ENCODE data around the gene PPP1R14C. TPM values are rescaled to one million over a fixed set of nuclear protein-coding genes. Genes with fewer than 3 reads are reported as not detected.

Gene PPP1R14C
- total and polyA plus RNA-seq, 2 of the 13 experiments (the other 11 are each of a cell fraction or from before 2014, with no cell fraction given): not detected

GRCh38 chr6:150194195-150194594 is 51.4 kb downstream of the PPP1R14C start (continued):
- no peak for TF ChIP-seq PCBP2 (optimal IDR thresholded peaks at IDR 0.05; ENCODE audit: low read depth, low read length, poor library complexity, severe bottlenecking)
- no peak for TF ChIP-seq CREBL2 (CRISPR knock-in tag; IDR thresholded peaks at IDR 0.05; ENCODE audit: borderline replicate concordance)
- TF ChIP-seq MXD1 (CRISPR knock-in tag; IDR thresholded peaks at IDR 0.05): no peak
- TF ChIP-seq ZSCAN5A (CRISPR knock-in tag; IDR thresholded peaks at IDR 0.05; ENCODE audit: borderline replicate concordance): no peak
- TF ChIP-seq SYNCRIP (IDR thresholded peaks at IDR 0.05; ENCODE audit: insufficient read depth, low read depth, low read length): no peak
- no peak for TF ChIP-seq SPEN (CRISPR knock-in tag; IDR thresholded peaks at IDR 0.05; ENCODE audit: low read depth)
- no peak for TF ChIP-seq ZNF256 (CRISPR knock-in tag; conservative IDR thresholded peaks at IDR 0.05)
- no peak for TF ChIP-seq THAP7 (CRISPR knock-in tag; IDR thresholded peaks at IDR 0.05)

GRCh38 chr6:150195996-150196417 is 53.2 kb downstream of the PPP1R14C start:
- no peak overlapping the region for H3K27ac ChIP-seq (ENCODE audit: extremely low read length, insufficient read depth, low read length)
- intact Hi-C loops (cut with micrococcal nuclease; ENCODE audit: unreplicated experiment) (loop anchor here (1.0 kb wide), 1 partner anchor 12 kb away; no protein-coding TSS in a partner anchor), in situ Hi-C loops (cut with HindIII; ENCODE audit: extremely low pct_ligation_motif_present, low pct_unique_long_range_greater_than_20kb) (no loop called here)
- ATAC-seq (no peak), FAIRE-seq (no peak), DNase-seq (ENCODE audit: low spot score) (no peak)
- WGBS (ENCODE audit: low lambda C conversion rate): 30% methylated on average over 2 of the region's 2 CpGs
- ChIA-PET CTCF (ENCODE audit: low intra/inter-chr PET ratio, low total read pairs) (no interaction called here), POLR2A (no interaction called here)
- H3K4me2 ChIP-seq (ENCODE audit: low read depth, low read length): no peak overlapping the region
- H3K79me2 ChIP-seq (ENCODE audit: insufficient read depth, low read length): no peaks in the 10 kb centered on the region
- H4K20me1 ChIP-seq (ENCODE audit: insufficient read depth, low read length): no peaks in the 10 kb centered on the region
- no peaks in the 10 kb centered on the region for H3K4me1 ChIP-seq (ENCODE audit: insufficient read depth, low read length)
- no peaks in the 10 kb centered on the region for H3K36me3 ChIP-seq (replicated peaks in 1 of 2; ENCODE audit: control insufficient read depth in 1 of 2, insufficient read depth in 2 of 2, low read length in 2 of 2)
- H3K9me3 ChIP-seq (ENCODE audit: low read length): no peaks in the 10 kb centered on the region
- H3K4me3 ChIP-seq (replicated peaks in 1 of 3; ENCODE audit: insufficient read depth in 1 of 3, low read depth in 2 of 3, low read length in 3 of 3): no peak overlapping the region
- H2AFZ ChIP-seq (ENCODE audit: low read length): no peak overlapping the region
- H3K9ac ChIP-seq (ENCODE audit: insufficient read depth, low read depth, low read length): no peak overlapping the region
- TF ChIP-seq ZFP90 (CRISPR knock-in tag; IDR thresholded peaks at IDR 0.05; ENCODE audit: borderline replicate concordance): no peak
- TF ChIP-seq ZFYVE20 (CRISPR knock-in tag; IDR thresholded peaks at IDR 0.05; ENCODE audit: borderline replicate concordance, low read depth): no peak
- TF ChIP-seq SIX4 (CRISPR knock-in tag; IDR thresholded peaks at IDR 0.05): no peak
- no peak for TF ChIP-seq ZFP82 (CRISPR knock-in tag; IDR thresholded peaks at IDR 0.05; ENCODE audit: borderline replicate concordance)
- no peak for TF ChIP-seq HOXA5 (CRISPR knock-in tag; IDR thresholded peaks at IDR 0.05)
- no peak for TF ChIP-seq ZNF883 (CRISPR knock-in tag; IDR thresholded peaks at IDR 0.05; ENCODE audit: not compliant biosample characterization)
- no peak for TF ChIP-seq TERF1 (CRISPR knock-in tag; IDR thresholded peaks at IDR 0.05)
- no peak for TF ChIP-seq MTF2 (CRISPR knock-in tag; IDR thresholded peaks at IDR 0.05; ENCODE audit: borderline replicate concordance)
- BruUV-seq (replicated peaks): no TSS peak
- H3K27me3 ChIP-seq (ENCODE audit: control insufficient read depth in 1 of 2, insufficient read depth in 2 of 2, low read length in 2 of 2): peaks cover 0 to 7% of the 10 kb centered on the region in 2 experiments; a peak in 3 of 5 replicates

Measured in HepG2 (cell line).